ENCODE data around the gene ADH1B. TPM values are rescaled to one million over a fixed set of nuclear protein-coding genes. Genes with fewer than 3 reads are reported as not detected.

Gene ADH1B
- total RNA-seq, 1 donor from 2014 or later, result not detected

- no peak for TF ChIP-seq CTCF (conservative IDR thresholded peaks at IDR 0.05; ENCODE audit: low read depth, low read length)
- no peak for DNase-seq (ENCODE audit: low read depth)
- H3K4me3 ChIP-seq (ENCODE audit: low read depth, low read length), result no peak overlapping the region
Measured at GRCh38 chr4:99281261-99281660, 39.9 kb downstream of the ADH1B start.

GRCh38 chr4:99276417-99276816 lies 44.8 kb downstream of the ADH1B start:
- no peak for TF ChIP-seq CTCF (conservative IDR thresholded peaks at IDR 0.05; ENCODE audit: low read depth, low read length)
- no peak for DNase-seq (ENCODE audit: low read depth)
- H3K4me3 ChIP-seq (ENCODE audit: low read depth, low read length), result no peak overlapping the region

- DNase-seq (ENCODE audit: low read depth), result no peak
- no peak overlapping the region for H3K4me3 ChIP-seq (ENCODE audit: low read depth, low read length)
- TF ChIP-seq CTCF (conservative IDR thresholded peaks at IDR 0.05; ENCODE audit: low read depth, low read length), result no peak
Measured at GRCh38 chr4:99275885-99276284, 45.3 kb downstream of the ADH1B start.

- DNase-seq (ENCODE audit: low read depth), result no peak
- no peak overlapping the region for H3K4me3 ChIP-seq (ENCODE audit: low read depth, low read length)
- no peak for TF ChIP-seq CTCF (conservative IDR thresholded peaks at IDR 0.05; ENCODE audit: low read depth, low read length)
Measured at GRCh38 chr4:99275050-99275449, 46.2 kb downstream of the ADH1B start.

GRCh38 chr4:99273704-99274103 lies 47.5 kb downstream of the ADH1B start:
- no peak for TF ChIP-seq CTCF (conservative IDR thresholded peaks at IDR 0.05; ENCODE audit: low read depth, low read length)
- no peak for DNase-seq (ENCODE audit: low read depth)
- no peak overlapping the region for H3K4me3 ChIP-seq (ENCODE audit: low read depth, low read length)

GRCh38 chr4:99264927-99265326 lies 56.3 kb downstream of the ADH1B start:
- TF ChIP-seq CTCF (conservative IDR thresholded peaks at IDR 0.05; ENCODE audit: low read depth, low read length), result no peak
- no peak overlapping the region for H3K4me3 ChIP-seq (ENCODE audit: low read depth, low read length)
- no peak for DNase-seq (ENCODE audit: low read depth)

Other genes starting within 250 kb of the ADH1B start
- gene ADH5, start 232.6 kb downstream of the ADH1B start, total RNA-seq, result 124 and 126 TPM in 2 replicates
- gene ADH4, start 177.1 kb downstream of the ADH1B start, total RNA-seq, result not detected in 2 replicates
- gene ADH6, start 102.2 kb downstream of the ADH1B start, total RNA-seq, result not detected in 2 replicates
- gene ADH1A, start 30.4 kb downstream of the ADH1B start, total RNA-seq, result not detected in 2 replicates
- gene ADH1C, start 31.3 kb upstream of the ADH1B start, total RNA-seq, result not detected in 2 replicates
- not detected in 2 replicates for gene ADH7, start 113.9 kb upstream of the ADH1B start, total RNA-seq
- gene C4orf17, start 189.6 kb upstream of the ADH1B start, total RNA-seq, result not detected in 2 replicates
- 9.9 and 10.2 TPM in 2 replicates for gene TRMT10A, start 242.6 kb upstream of the ADH1B start, total RNA-seq